Kidney epithelial cell (primary cell): Measurements from ENCODE around the gene SLC26A11. TPM values are rescaled to one million over a fixed set of nuclear protein-coding genes. Genes with fewer than 3 reads are reported as not detected.

ENCODE experiments used
- DNase-seq: peaks from one replicate; pipeline ENCODE4 v3.0.0-alpha.2; 2010; ENCODE audit warnings: low read depth
- H3K27me3 ChIP-seq: 2 replicates; pipeline ENCODE4 v1.6.0; 2011; ENCODE audit warnings: low read length; ENCODE audit not compliant: control insufficient read depth, insufficient read depth
- H3K36me3 ChIP-seq: 2 replicates; pipeline ENCODE4 v1.5.1; 2011; ENCODE audit warnings: low read length; ENCODE audit not compliant: control insufficient read depth, insufficient read depth
- H3K4me3 ChIP-seq: 2 replicates; pipeline ENCODE4 v1.5.1; 2011; ENCODE audit warnings: low read depth, mild to moderate bottlenecking, control low read depth, low read length
- CTCF ChIP-seq: IDR thresholded peaks from 2 replicates; pipeline ENCODE4 v1.5.1; 2011; ENCODE audit warnings: mild to moderate bottlenecking, moderate library complexity, low read length, control low read depth, inconsistent platforms; ENCODE audit not compliant: insufficient read depth, poor library complexity, severe bottlenecking
- total RNA-seq: library from RNA; depleted of rRNA; stranded (reverse); fragments of >200 nt; gene quantifications from 2 replicates; pipeline ENCODE4 v1.2.3, GENCODE V29; 2015

SLC26A11 gene
- total RNA-seq, 1 donor from 2014 or later: 19.1 TPM

- Histone ChIP-seq H3K36me3 (no peaks in the 10 kb centered on the region), H3K27me3 (no peaks in the 10 kb centered on the region), H3K4me3 (peak overlapping the region; percentile 26)
- TF ChIP-seq CTCF: no peak
- no peak for DNase-seq
Measured at GRCh38 chr17:80260069-80260535, 39.9 kb downstream of the SLC26A11 start.

- DNase-seq: no peak
- no peaks in the 10 kb centered on the region for H3K36me3 ChIP-seq
- TF ChIP-seq CTCF: no peak
- peak within 1 kb of the TSS; percentile 73 for H3K4me3 ChIP-seq
- no peaks in the 10 kb centered on the region for H3K27me3 ChIP-seq
Measured at GRCh38 chr17:80260791-80261158, 40.5 kb downstream of the SLC26A11 start, which contains the start of gene RNF213. RNF213 (plus strand) TSS chr17:80260852; CDS start chr17:80263682, 2,830 bp downstream.

- no peak for TF ChIP-seq CTCF
- no peak for DNase-seq
- H3K27me3 ChIP-seq: no peaks in the 10 kb centered on the region
- peak overlapping the region; percentile 73 for H3K4me3 ChIP-seq
- no peaks in the 10 kb centered on the region for H3K36me3 ChIP-seq
Measured at GRCh38 chr17:80261159-80261894, 41.1 kb downstream of the SLC26A11 start.

- TF ChIP-seq CTCF: no peak
- H3K36me3 ChIP-seq: no peaks in the 10 kb centered on the region
- DNase-seq: no peak
- peak overlapping the region; percentile 73 for H3K4me3 ChIP-seq
- H3K27me3 ChIP-seq: no peaks in the 10 kb centered on the region
Measured at GRCh38 chr17:80261895-80262279, 41.7 kb downstream of the SLC26A11 start.

GRCh38 chr17:80262291-80262690 lies 42.1 kb downstream of the SLC26A11 start:
- Histone ChIP-seq H3K4me3 (peak overlapping the region; percentile 73), H3K27me3 (no peaks in the 10 kb centered on the region), H3K36me3 (no peaks in the 10 kb centered on the region)
- no peak for TF ChIP-seq CTCF
- DNase-seq: no peak

GRCh38 chr17:80262775-80263244 lies 42.6 kb downstream of the SLC26A11 start:
- no peak for TF ChIP-seq CTCF
- no peak for DNase-seq
- H3K27me3 ChIP-seq: no peaks in the 10 kb centered on the region
- no peaks in the 10 kb centered on the region for H3K36me3 ChIP-seq
- H3K4me3 ChIP-seq: no peak overlapping the region
